Body of pancreas (tissue), 4 donors: ENCODE measurements around the gene GGCT.

Experiments
- CTCF ChIP-seq, 7 experiments: fragments of 450-650 bp in 4 of 7; fragments of 200-600 bp in 3 of 7; sonication (generic) in 3 of 7; IDR thresholded peaks; one replicate each; pipeline ENCODE4 v1.5.1; 2016 to 2019; ENCODE audit warnings: antibody characterized with exemption in 7 of 7
- POLR2A ChIP-seq, 3 donors: fragments of 450-650 bp; IDR thresholded peaks; one replicate each; pipeline ENCODE4 v1.6.1; 2016; ENCODE audit warnings: antibody characterized with exemption in 3 of 3, mild to moderate bottlenecking in 2 of 3

GRCh38 chr7:30523466-30523865 lies 18.8 kb upstream of the GGCT start:
- no peak for TF ChIP-seq POLR2A (IDR thresholded peaks at IDR 0.05)
- TF ChIP-seq CTCF (IDR thresholded peaks at IDR 0.05): no peak
